HG03159 (cell line): Measurements from ENCODE around the gene PCGF1.

Source experiments
- ATAC-seq: cut with Tn5 transposase; IDR thresholded peaks from one replicate; pipeline ENCODE4 v1.9.1; 2021; ENCODE audit warnings: mild to moderate bottlenecking, moderate library complexity; ENCODE audit not compliant: unreplicated experiment

The PCGF1 gene

DNA sequence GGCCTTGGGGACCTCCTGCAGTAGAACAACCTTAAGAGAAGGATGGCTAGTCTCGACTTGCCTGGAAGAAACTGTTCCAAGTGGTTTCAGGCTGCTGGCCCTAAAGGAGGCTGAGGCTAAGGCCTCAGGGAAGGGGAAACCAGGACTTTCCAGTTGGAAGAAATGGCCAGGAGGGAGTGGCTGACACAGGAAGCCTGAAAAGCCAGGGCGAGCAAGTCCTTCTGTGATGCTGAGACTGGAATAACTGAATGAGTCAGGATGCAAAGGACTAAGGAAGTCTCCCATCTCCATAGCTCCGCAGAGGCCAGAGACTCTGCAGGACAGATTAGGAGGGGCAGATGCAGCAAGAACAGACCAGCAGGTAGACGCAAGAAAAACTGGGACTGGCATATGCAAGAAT is 29.6 kb upstream of the PCGF1 start:
- no peak for ATAC-seq

DNA sequence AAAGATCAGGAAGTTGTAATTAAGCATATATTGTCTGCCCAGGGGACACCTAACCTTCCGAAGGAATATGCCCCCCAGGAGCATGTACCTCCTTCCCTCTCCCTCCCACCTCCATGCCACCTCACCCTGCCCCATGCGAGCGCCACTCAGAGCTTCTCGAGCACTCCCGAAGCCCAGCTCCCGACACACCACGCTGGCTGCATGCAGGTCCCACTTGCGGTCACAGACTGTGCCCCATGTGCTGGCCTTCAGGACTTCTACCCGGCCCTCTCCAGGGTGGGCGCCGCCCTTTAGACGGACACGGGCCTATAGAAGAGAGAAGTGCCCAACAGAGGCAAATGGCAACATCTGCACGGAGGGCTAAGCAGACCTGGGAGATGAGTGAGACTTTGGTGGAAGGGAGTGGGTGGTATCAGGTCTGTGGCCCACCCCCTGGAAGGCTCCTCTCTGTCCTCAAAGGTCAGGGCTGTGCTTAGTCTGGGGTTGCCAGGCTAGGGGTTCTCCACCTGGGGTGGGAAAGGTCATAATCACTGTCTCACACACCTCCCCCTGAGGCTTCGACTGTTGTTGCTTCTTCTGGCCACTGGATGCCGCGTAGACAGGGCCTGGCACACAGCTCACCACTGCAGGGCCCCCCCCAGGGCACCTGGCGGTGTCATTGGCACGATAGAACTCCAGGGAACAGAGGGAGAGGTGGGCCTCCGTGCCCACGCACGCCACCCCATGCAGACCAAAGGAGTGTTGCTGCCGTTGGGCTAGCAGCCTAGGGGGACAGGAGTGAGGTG is 28.9 kb upstream of the PCGF1 start:
- no peak for ATAC-seq

- ATAC-seq: no peak
These were observed 28.0 kb upstream of the PCGF1 start for GRCh38 chr2:74535440-74535965.

DNA sequence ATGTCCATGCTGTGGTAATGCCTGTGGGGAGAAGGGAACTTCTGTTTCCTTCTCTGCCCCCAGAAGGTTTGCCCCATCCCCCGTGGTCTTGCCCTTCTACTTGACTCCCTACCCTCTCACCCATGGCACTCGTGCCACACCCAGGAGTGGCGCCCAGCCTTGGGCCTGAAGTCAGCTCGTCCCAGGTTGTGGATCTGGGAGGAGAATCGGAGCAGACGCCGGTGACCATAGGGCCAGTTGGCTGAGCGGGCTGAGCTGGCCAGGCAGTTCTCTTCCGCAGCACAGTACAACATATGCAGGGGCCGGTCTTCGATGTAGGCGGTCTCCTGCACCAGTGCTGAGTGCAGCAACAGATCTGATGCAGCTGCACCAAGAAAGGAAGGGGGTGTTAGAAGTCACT is 26.9 kb upstream of the PCGF1 start:
- ATAC-seq: no peak

DNA sequence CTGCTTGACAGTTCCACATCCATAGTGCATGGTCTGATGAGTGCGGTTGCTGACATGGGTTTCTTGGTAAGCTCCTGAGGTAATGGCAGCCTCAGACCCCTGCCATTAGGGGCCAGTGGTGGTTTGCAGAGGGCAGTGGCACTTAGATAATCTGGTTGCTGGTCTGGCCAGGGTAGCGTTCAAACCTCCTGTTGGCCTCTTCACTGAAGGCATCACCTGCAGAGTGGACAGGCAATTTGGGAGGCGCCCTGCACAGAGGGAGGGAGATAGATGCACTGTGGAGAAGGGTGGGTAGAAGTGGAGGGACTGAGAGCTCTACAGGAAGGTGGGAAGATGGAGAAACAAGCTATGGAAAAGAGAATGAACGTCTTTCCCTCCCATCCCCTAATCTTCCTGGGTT is 26.0 kb upstream of the PCGF1 start:
- ATAC-seq: no peak

- no peak for ATAC-seq
These were observed 24.7 kb upstream of the PCGF1 start for GRCh38 chr2:74532222-74532621.

- ATAC-seq: no peak
These were observed 24.2 kb upstream of the PCGF1 start for GRCh38 chr2:74531666-74532065.

GRCh38 chr2:74530239-74531187 is 23.0 kb upstream of the PCGF1 start:
- ATAC-seq: peak; percentile 21

DNA sequence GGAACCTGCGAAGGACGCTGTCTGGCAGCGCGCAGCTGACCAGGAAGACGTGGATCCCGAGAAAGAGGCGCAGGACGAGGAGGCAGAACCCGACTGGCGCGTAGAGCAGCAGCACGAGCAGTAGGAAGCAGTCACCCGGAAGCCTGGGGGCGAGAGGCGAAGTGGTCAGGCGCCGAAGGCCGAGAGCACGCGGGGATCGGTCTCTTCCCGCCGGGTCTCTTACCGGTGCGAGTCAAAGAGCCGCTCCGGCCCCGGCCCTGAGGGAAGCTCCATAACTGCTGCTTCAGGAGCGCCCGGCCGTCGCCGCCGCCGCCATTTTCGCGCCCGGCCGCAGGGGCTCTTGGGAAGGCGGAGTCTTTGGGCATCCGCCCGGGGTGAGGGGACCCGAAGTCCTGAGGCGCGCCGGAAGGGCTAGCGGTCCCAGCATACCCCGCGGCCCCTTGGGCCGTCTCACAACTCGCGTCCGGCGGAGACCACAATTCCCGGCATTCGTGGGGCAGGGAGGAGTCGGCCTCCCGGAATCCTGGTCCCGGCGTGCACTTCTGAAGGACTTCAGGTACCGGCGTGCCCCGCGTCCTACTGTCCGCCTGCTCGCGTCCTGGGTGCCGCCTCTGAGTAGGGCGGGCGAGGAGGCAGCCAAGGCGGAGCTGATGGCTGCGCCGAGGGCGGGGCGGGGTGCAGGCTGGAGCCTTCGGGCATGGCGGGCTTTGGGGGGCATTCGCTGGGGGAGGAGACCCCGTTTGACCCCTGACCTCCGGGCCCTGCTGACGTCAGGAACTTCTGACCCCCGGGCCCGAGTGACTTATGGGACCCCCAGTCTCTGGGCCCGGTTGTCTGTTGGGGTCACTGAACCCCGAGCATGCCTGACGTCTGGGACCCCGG is 22.1 kb upstream of the PCGF1 start, which contains the start of the genes AUP1 and HTRA2:
Gene AUP1, minus strand, starts transcription at position 350 of the 882 bp plus-strand sequence. Its CDS starts 77 bp downstream, at position 273.
Gene HTRA2, plus strand, starts transcription at position 577 of the 882 bp plus-strand sequence. Its CDS starts 74 bp downstream, at position 651.
- peak; percentile 80 for ATAC-seq

GRCh38 chr2:74528600-74529356 is 21.3 kb upstream of the PCGF1 start:
- ATAC-seq: peak; percentile 4

DNA sequence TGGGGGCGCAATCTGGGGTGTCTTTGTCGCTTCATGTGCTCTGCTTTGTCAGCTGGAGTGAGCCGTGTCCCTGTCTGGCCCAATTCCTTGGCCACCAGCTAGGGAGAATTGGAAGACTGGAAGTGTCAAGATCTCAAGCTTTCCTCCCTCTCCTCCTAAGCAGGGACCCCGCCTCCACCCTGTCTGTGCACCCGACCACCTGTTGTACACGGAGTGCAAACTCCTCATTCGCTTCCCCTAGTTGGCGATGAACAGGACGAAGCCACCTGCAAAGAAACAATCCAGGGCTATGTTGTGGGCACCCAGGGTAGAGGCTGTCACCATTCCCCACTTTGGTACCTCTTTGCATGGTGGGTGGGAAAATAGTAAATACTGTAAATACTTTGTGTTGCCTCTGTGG is 20.2 kb upstream of the PCGF1 start:
- ATAC-seq: no peak

- ATAC-seq: no peak
These were observed 19.2 kb upstream of the PCGF1 start for GRCh38 chr2:74526649-74527230.

DNA sequence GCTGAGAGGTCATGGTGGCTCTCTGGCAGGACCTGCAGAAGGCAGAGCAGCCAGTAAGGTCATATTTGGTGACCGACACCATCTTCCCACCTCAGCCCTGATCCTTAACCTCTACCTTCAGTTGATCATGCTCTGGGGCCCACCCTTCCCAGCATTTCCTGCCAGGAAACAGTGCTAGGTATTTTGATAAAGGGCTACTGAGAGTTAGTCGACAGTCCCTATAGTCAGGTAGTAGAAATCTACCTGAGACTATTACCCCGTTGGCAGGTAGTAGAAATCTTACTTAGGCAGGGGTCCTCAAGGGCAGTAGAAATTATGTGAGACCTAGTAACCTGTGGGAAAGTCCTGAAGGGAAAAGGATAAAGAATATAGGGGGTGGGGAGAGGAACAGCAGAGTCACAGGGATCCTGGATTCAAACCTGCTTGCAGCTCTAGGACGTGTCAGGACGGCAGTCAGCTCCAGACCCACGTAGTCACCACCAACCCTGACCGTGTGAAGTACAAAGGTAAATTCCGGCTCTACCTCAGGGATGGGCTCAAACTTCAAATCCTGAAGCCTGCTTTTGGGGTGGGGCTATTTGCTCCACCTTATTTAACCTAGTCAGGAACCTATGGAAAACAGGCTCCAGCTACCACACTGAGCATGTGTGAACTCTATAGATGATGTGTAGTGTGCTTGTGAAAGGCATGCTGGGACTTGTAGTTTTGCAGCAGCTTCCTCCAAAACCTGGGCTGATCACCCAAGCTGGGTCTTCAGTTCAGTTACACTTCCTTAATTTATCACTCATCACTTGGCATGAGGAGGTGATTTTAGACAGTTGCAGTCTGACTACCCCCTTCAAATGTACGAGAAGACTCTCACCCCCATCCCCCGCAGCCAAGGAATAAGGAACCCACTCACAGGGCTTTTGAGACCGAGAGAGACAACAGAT is 18.5 kb upstream of the PCGF1 start, which contains the start of gene DQX1:
Gene DQX1, minus strand, starts transcription at position 515 of the 932 bp plus-strand sequence. Its CDS starts 502 bp downstream, at position 13.
- ATAC-seq: no peak

DNA sequence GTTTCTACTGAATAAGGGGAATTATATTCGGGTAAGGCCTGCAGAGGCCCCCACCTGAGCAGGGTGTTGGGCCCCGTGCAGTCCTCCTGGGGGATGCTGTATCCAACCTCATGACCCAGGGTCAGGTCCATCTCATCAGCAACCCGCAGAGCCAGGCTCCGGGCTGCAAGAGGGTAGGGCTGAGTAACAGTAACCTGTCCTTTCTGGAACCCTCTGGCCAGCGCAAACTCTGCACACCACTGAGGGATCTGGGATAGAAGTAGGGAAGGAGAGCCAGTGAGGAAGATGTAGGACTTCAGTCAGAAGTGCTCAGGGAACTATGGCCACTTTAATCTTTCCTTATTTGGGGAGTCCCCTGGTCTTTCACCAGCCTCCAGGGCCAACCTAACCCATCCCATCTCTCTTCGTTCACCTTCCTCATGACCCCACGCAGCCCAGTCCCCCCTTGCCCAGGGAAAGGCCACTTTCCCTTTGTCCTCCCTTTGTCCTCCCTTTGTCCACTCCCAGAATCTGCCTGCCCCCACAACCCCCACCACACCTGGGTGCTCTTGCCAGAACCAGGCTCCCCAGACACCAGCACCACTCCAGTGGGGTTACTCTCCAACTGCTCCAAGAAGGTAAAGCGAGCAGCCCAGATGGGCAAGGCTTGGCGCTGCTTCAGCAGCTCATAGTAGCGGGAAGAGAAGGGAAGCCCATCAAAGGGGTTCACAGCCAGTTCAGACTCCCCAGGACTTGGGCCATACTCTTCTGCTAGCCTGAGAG is 17.6 kb upstream of the PCGF1 start:
- no peak for ATAC-seq

- ATAC-seq: no peak
These were observed 16.5 kb upstream of the PCGF1 start for GRCh38 chr2:74524005-74524404.

- no peak for ATAC-seq
These were observed 15.0 kb upstream of the PCGF1 start for GRCh38 chr2:74522516-74522915.

DNA sequence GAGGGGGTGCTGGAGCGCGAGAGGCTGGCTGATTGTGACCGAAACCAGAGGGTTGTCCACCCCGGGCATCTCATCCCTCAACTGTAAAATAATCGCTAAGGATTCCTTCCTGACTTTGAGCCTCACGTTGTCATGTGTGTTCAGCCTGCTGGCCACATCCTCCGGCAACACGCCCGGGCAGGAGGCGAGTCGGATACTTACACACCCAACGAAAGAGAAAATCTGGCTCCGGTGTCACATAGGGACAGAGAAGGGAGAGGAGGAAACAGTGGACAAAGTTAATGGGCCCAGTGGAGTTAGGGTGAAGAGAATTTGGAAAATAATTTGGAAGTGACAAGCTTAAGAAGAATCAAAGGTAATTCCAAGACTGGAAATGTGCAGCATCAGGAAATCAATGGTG is 9.2 kb upstream of the PCGF1 start:
- no peak for ATAC-seq
